NCI-H526 (cell line): ENCODE data around the gene SLMAP.
"Not testable (repeated sequence)": the region's sequence is repeated elsewhere in the genome, so short reads cannot be mapped to it uniquely, and the experiment has no call there.

Experiments used
- DNase-seq, 2 experiments: peaks; one replicate each; lab custom pipeline; 2025; lab: John Stamatoyannopoulos, UW

The SLMAP gene

GRCh38 chr3:57794951-57795350 lies 38.8 kb downstream of the SLMAP start:
- DNase-seq: no peak

GRCh38 chr3:57796261-57796660 lies 40.2 kb downstream of the SLMAP start:
- peak in 1 of 2 experiments; percentile 26 for DNase-seq

GRCh38 chr3:57797701-57798487 lies 41.8 kb downstream of the SLMAP start:
- DNase-seq: no peak

- no peak for DNase-seq
These were observed 47.6 kb downstream of the SLMAP start for GRCh38 chr3:57803647-57804081.

GRCh38 chr3:57805266-57805665 lies 49.2 kb downstream of the SLMAP start:
- DNase-seq: no peak

GRCh38 chr3:57805674-57806073 lies 49.6 kb downstream of the SLMAP start:
- no peak for DNase-seq

- not testable (repeated sequence) for DNase-seq
These were observed 50.1 kb downstream of the SLMAP start for GRCh38 chr3:57806195-57806594.

- no peak for DNase-seq
These were observed 53.0 kb downstream of the SLMAP start for GRCh38 chr3:57808961-57809608.

- DNase-seq: no peak
These were observed 53.5 kb downstream of the SLMAP start for GRCh38 chr3:57809609-57809968.

GRCh38 chr3:57810048-57810447 lies 53.9 kb downstream of the SLMAP start:
- no peak for DNase-seq

- DNase-seq: no peak
These were observed 54.5 kb downstream of the SLMAP start for GRCh38 chr3:57810471-57811137.

GRCh38 chr3:57815036-57815435 lies 58.9 kb downstream of the SLMAP start:
- no peak for DNase-seq

- no peak for DNase-seq
These were observed 60.5 kb downstream of the SLMAP start for GRCh38 chr3:57816471-57817095.

GRCh38 chr3:57818772-57819171 lies 62.7 kb downstream of the SLMAP start:
- DNase-seq: no peak

GRCh38 chr3:57820479-57820878 lies 64.4 kb downstream of the SLMAP start:
- DNase-seq: no peak

- no peak for DNase-seq
These were observed 65.7 kb downstream of the SLMAP start for GRCh38 chr3:57821765-57822164.

GRCh38 chr3:57822686-57823085 lies 66.6 kb downstream of the SLMAP start:
- no peak for DNase-seq

GRCh38 chr3:57825116-57825515 lies 69.0 kb downstream of the SLMAP start:
- DNase-seq: no peak

- DNase-seq: no peak
These were observed 70.3 kb downstream of the SLMAP start for GRCh38 chr3:57826245-57826951.

GRCh38 chr3:57826952-57827723 lies 71.0 kb downstream of the SLMAP start:
- DNase-seq: no peak

GRCh38 chr3:57827757-57828156 lies 71.6 kb downstream of the SLMAP start:
- no peak for DNase-seq
